ENCODE results near the gene SCNN1B. TPM values are rescaled to one million over a fixed set of nuclear protein-coding genes. Genes with fewer than 3 reads are reported as not detected.

SCNN1B gene
- total RNA-seq, 1 experiment from 2014 or later, result 2.5 TPM

GRCh38 chr16:23367988-23368387 lies 65.9 kb downstream of the SCNN1B start:
- Histone ChIP-seq H3K27me3 (replicated peaks; ENCODE audit: insufficient read depth, low read depth, low read length, poor library complexity) (no peaks in the 10 kb centered on the region), H3K27ac (ENCODE audit: low read depth, low read length, poor library complexity, severe bottlenecking) (no peak overlapping the region), H3K36me3 (ENCODE audit: insufficient read depth, low read length, poor library complexity, severe bottlenecking) (no peaks in the 10 kb centered on the region), H3K4me1 (ENCODE audit: insufficient read depth, low read length, poor library complexity, severe bottlenecking) (no peaks in the 10 kb centered on the region), H3K9me3 (ENCODE audit: low read depth, low read length, poor library complexity, severe bottlenecking) (no peaks in the 10 kb centered on the region), H3K4me3 (ENCODE audit: low read depth, low read length, poor library complexity, severe bottlenecking) (no peak overlapping the region)
- no peak for DNase-seq (ENCODE audit: low spot score)
- no peak for TF ChIP-seq CTCF (conservative IDR thresholded peaks at IDR 0.05; ENCODE audit: low read depth, low read length)
- TF ChIP-seq EZH2 (IDR thresholded peaks at IDR 0.05; ENCODE audit: borderline replicate concordance, low read depth, low read length, poor library complexity, severe bottlenecking), result no peak
- intact Hi-C loops (cut with micrococcal nuclease; ENCODE audit: unreplicated experiment), result no loop called here
- BruUV-seq (replicated peaks), result no TSS peak
- ChIA-PET POLR2A (ENCODE audit: low non-redundant PET) (no interaction called here), CTCF (no interaction called here)

GRCh38 chr16:23368469-23368868 lies 66.4 kb downstream of the SCNN1B start:
- ChIA-PET POLR2A (ENCODE audit: low non-redundant PET) (no interaction called here), CTCF (no interaction called here)
- Histone ChIP-seq H3K27me3 (replicated peaks; ENCODE audit: insufficient read depth, low read depth, low read length, poor library complexity) (no peaks in the 10 kb centered on the region), H3K36me3 (ENCODE audit: insufficient read depth, low read length, poor library complexity, severe bottlenecking) (no peaks in the 10 kb centered on the region), H3K4me1 (ENCODE audit: insufficient read depth, low read length, poor library complexity, severe bottlenecking) (no peaks in the 10 kb centered on the region), H3K4me3 (ENCODE audit: low read depth, low read length, poor library complexity, severe bottlenecking) (no peak overlapping the region), H3K9me3 (ENCODE audit: low read depth, low read length, poor library complexity, severe bottlenecking) (no peaks in the 10 kb centered on the region), H3K27ac (ENCODE audit: low read depth, low read length, poor library complexity, severe bottlenecking) (no peak overlapping the region)
- no peak for TF ChIP-seq EZH2 (IDR thresholded peaks at IDR 0.05; ENCODE audit: borderline replicate concordance, low read depth, low read length, poor library complexity, severe bottlenecking)
- TF ChIP-seq CTCF (conservative IDR thresholded peaks at IDR 0.05; ENCODE audit: low read depth, low read length), result no peak
- BruUV-seq (replicated peaks), result no TSS peak
- intact Hi-C loops (cut with micrococcal nuclease; ENCODE audit: unreplicated experiment), result no loop called here
- DNase-seq (ENCODE audit: low spot score), result no peak

- BruUV-seq (replicated peaks), result no TSS peak
- Histone ChIP-seq H3K4me1 (ENCODE audit: insufficient read depth, low read length, poor library complexity, severe bottlenecking) (no peaks in the 10 kb centered on the region), H3K4me3 (ENCODE audit: low read depth, low read length, poor library complexity, severe bottlenecking) (no peak overlapping the region), H3K9me3 (ENCODE audit: low read depth, low read length, poor library complexity, severe bottlenecking) (no peaks in the 10 kb centered on the region), H3K36me3 (ENCODE audit: insufficient read depth, low read length, poor library complexity, severe bottlenecking) (no peaks in the 10 kb centered on the region), H3K27ac (ENCODE audit: low read depth, low read length, poor library complexity, severe bottlenecking) (no peak overlapping the region), H3K27me3 (replicated peaks; ENCODE audit: insufficient read depth, low read depth, low read length, poor library complexity) (no peaks in the 10 kb centered on the region)
- ChIA-PET CTCF (no interaction called here), POLR2A (ENCODE audit: low non-redundant PET) (no interaction called here)
- no peak for TF ChIP-seq CTCF (conservative IDR thresholded peaks at IDR 0.05; ENCODE audit: low read depth, low read length)
- no peak for TF ChIP-seq EZH2 (IDR thresholded peaks at IDR 0.05; ENCODE audit: borderline replicate concordance, low read depth, low read length, poor library complexity, severe bottlenecking)
- DNase-seq (ENCODE audit: low spot score), result no peak
- intact Hi-C loops (cut with micrococcal nuclease; ENCODE audit: unreplicated experiment), result no loop called here
Observed at GRCh38 chr16:23369416-23369815, 67.3 kb downstream of the SCNN1B start.
